GM21529 (cell line): ENCODE data around the gene P2RY8.
A peak's percentile ranks its signal among the peaks of the same experiment; 100 is the strongest.
"Not testable (repeated sequence)": the region's sequence is repeated elsewhere in the genome, so short reads cannot be mapped to it uniquely, and the experiment has no call there.

ENCODE experiments used
- ATAC-seq: cut with Tn5 transposase; IDR thresholded peaks from one replicate; pipeline ENCODE4 v1.9.1; 2021; ENCODE audit not compliant: unreplicated experiment

The P2RY8 gene

DNA sequence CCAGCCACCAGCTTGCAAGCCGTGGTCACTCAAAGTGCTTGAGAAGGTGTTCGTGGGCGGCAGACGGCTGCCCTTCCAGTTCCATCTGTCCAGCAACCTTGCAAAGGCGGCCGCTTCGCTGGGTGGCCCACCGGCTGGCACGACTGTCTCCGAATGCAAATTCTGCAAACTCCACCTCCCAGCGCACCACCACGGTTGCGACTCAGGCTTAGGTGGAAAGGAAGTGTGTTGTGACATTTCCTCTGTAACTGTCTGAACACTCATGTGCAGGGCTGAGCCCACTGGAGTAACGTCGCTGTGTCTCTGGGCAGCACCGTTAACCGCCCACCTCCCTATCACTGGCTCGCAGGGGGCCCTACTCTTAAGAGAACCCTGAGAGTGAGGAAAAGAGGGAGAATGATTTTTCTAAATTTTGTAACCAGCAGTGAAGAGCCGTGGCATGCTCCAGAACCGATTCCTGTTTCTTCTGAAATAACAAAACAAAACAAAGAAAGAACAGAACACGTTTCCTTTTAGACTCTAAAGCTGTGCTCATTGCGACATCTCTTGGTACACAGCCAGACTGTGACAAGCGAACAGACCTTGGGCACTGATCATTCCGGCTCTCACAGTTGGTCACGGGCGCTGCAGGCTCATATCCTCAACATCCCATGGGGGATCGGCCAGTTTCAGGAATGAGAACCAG lies at the start of gene P2RY8:
Gene P2RY8, minus strand, starts transcription at position 155 of the 685 bp plus-strand sequence. CDS start 70,627 bp downstream, outside the sequence.
- ATAC-seq, result peak; percentile 65

DNA sequence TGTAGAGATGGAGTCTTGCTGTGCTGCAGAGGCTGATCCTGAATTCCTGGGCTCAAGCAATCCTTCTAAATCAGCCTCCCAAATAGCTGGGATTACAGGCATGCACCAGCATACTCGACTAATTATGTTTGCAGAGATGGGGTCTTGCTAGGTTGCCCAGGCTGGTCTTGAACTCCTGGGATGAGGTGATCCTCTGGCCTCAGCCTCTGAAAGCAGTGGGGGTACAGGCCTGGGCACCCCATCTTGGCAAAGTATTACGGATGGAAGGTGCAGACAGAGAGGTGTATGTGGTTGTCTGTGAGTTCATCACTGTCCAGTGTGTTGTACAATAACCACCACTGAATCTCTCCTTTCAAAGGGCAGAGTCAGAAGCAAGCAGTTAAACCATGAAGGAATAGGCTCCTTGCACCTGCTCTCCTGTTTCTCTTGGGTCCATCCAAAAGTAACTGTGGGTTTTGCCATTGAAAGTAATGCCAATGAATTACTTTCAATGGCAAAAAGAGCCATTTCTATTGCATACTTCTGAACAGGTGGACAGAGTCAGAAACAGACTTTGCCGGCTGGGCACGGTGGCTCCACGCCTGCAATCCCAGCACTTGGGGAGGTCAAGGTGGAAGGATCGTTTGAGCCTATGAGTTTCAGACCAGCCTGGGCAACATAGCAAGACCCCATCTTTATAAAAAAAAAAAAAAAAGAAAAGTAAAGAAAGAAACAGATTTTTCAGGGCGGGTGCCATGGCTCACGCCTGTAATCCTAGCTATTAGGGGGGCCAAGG lies 47.4 kb upstream of the P2RY8 start:
- ATAC-seq, result no peak

DNA sequence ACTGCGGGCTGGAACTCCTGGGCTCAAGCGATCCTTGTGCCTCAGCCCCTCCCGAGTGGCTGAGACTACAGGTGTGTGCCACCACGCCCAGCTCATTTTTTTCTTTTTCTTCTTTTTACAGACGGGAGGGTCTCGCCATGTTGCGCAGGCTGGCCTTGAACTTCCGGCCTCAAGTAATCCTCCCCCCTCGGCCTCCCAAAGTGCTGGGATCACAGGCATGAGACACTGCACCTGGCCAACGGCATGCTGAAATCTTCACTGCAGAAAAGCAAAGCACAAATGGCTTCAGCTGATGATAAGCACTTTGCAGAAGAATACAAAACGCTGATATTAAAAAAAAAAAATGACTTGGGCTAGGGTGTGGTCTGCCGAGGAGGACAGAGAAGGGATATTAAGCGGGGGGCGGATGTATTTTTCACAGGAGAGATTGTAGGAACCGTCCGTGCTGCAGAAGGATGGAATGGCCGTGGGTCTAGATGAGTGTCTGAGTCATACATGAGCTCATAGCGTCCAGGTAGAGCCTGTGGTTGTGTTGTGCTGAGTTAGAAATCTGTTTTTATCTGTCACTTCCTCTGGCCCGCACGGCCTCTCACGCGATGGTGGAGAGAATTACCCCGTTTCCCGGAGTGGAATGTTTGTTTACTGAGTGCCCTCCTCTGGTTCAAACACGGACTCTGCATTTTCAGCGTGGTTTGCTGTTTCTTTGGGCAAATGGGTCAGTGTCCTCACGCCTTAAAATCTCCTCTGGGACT lies 45.9 kb upstream of the P2RY8 start:
- peak; percentile 84 for ATAC-seq

GRCh38 chrX:1581132-1581531 lies 44.1 kb upstream of the P2RY8 start:
- peak; percentile 39 for ATAC-seq

DNA sequence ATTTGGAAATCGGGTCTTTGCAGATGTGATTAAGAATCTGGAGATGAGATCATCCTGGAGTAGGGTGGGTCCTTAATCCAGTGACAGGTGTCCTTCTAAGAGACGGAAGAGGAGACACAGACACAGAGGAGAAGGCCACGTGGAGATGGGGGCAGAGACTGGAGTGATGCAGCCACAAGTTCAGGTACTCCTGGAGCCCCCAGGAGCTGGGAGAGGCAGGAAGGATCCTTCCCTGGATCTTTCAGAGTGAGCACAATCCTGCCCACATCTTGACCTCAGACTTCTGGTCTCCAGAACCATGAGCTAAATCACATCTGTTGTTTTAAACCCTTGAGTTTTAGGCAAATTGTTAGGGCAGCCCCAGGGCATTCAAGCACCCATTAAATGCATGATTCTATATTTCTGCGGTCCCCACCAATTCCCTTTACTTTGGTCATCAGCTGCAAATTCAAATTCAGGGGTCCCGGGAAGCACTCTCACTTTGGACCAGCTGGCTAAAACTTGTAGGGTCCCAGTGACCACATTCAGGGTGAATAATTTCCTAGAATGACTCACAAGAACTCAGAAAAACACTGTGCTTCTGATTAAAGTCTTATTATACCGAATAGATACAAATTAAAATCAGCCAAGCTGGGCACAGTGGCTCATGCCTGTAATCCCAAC lies 41.7 kb upstream of the P2RY8 start:
- ATAC-seq, result no peak

GRCh38 chrX:1577845-1578244 lies 40.9 kb upstream of the P2RY8 start:
- ATAC-seq, result no peak

- ATAC-seq, result no peak
These were observed 39.4 kb upstream of the P2RY8 start for GRCh38 chrX:1576201-1576992.

- ATAC-seq, result not testable (repeated sequence)
These were observed 37.2 kb upstream of the P2RY8 start for GRCh38 chrX:1574181-1574580.

DNA sequence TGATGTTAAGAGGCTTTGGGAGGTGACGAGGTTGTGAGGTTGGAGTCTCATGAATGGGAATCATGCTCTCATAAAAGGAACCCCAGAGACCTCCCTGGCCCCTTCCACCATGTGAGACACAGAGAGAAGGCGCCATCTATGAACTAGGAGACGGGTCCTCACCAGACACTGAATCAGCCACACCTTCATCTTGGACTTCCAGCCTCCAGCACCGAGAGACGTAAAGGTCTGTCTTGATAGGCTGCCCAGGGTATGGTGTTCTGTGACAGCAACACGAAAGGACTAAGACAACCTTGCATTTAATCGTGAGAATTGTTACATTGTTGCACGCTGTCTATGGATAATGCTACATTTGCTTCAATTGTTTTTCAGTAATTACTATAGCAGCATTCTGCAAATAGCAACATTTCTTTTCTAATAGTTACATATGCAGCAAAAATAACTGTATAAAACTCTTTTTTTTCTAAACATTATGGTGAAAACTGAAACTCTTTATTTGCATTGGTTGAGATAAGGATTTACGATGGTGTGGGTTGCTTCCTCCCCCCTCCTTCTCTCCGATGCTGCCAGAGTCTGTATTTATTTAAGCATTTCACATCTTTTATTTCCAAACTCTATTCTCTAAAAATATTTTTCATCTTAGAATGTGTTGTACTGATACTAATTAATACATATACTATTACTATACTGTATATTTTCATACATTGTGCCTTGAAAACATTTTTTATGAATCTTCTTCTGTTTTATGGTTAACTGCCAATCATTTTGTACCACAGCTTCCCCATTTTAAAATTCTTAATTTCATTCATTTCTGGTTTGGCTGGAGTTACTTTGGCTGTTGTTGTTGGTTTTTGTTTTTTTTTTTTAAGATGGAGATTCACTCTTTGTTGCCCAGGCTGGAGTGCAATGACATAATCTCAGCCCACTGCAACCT lies 28.0 kb upstream of the P2RY8 start:
- ATAC-seq, result peak; percentile 79

DNA sequence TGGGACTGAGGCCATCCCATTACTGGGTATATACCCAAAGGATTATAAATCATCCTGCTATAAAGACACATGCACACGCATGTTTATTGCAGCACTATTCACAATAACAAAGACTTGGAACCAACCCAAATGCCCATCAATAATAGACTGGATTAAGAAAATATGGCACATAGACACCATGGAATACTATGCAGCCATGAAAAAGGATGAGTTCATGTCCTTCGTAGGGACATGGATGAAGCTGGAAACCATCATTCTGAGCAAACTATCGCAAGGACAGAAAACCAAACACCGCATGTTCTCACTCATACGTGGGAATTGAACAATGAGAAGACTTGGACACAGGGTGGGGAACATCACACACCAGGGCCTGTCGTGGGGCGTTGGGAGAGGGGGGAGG lies 27.1 kb upstream of the P2RY8 start:
- ATAC-seq, result not testable (repeated sequence)

- no peak for ATAC-seq
These were observed 24.2 kb upstream of the P2RY8 start for GRCh38 chrX:1561164-1561563.

GRCh38 chrX:1558761-1559468 lies 21.9 kb upstream of the P2RY8 start:
- no peak for ATAC-seq

DNA sequence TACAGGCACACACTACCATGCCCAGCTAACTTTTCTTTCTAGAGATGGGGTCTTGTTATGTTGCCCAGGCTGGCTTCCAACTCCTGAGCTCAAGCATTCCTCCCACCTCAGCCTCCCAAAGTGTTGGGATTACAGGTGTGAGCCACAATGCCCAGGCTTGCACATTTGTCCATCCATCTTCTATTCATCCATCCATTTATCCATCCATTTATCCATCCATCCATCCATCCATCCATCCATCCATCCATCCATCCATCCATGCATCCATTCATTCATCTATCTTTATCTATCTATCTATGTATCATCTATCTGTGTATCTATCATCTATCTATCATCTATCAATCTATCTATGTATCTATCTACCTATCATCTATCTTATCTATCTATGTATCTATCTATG lies 20.5 kb upstream of the P2RY8 start:
- ATAC-seq, result not testable (repeated sequence)

DNA sequence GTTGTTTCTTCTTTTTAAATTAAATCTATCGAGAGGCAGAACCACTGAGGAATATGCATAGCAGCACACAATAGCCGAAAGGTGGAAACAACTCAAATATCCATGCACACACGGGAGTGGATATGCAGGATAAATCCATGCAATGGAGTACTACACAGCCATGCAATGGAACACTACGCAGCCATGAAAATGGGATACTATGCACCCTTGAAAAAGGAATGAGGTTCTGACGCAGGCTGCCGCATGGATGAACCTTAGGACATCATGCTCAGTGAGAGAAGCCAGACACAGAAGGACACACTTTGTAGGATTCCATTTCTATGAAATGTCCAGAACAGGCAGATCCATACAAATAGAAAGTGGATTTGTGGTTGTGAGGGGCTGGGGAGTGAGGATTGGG lies 18.4 kb upstream of the P2RY8 start:
- no peak for ATAC-seq

DNA sequence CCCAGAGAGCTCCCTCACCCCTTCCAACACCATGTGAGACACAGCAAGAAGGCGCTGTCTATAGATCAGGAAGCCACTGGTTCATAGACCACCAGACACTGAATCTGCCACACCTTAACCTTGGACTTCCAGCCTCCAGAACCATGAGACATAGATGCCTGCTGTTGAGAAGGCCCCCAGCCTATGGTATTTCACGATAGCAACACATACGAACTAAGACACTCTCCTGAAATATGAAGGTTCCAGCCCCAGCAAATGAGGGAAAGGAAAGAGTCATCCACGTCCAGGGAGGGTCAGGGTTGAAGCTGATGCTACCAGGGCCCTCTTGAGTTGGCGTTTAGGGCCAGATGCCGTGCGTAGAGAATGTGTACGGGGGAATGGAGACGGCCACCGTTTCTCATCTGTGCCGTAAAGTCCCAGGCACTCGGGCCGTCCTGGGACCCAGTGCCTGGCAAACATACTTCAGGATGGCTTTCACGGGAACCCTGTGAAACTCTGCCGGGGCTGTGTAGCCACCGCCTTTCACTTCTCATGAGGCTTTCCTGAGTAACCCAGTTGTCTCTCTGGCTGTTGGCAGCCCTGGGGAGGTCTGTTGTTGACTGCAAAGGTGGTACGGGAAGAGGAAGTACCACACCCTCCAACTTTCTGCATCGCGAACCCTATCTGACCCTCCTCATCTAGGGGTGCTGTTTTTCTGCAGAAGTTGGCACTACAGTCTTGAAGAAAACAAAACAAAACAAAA lies 17.7 kb upstream of the P2RY8 start:
- ATAC-seq, result no peak

- no peak for ATAC-seq
These were observed 15.1 kb upstream of the P2RY8 start for GRCh38 chrX:1551959-1552546.

- ATAC-seq, result no peak
These were observed 9.8 kb upstream of the P2RY8 start for GRCh38 chrX:1546691-1547251.
